Testis (tissue), 2 donors: Measurements from ENCODE around the gene THADA.

Source experiments
- POLR2A ChIP-seq: fragments of 450-650 bp; IDR thresholded peaks from one replicate; pipeline ENCODE4 v1.6.1; 2017; ENCODE audit warnings: antibody characterized with exemption, mild to moderate bottlenecking, moderate library complexity
- TF ChIP-seq, protein P1 (sequence below), 3 experiments: fragments of 450-650 bp in 2 of 3; fragments of 200-600 bp in 1 of 3; sonication (generic) in 1 of 3; IDR thresholded peaks; one replicate each; pipeline ENCODE4 v1.5.1; 2016 to 2019; ENCODE audit warnings: antibody characterized with exemption in 3 of 3, mild to moderate bottlenecking in 2 of 3, moderate library complexity in 1 of 3

DNA sequence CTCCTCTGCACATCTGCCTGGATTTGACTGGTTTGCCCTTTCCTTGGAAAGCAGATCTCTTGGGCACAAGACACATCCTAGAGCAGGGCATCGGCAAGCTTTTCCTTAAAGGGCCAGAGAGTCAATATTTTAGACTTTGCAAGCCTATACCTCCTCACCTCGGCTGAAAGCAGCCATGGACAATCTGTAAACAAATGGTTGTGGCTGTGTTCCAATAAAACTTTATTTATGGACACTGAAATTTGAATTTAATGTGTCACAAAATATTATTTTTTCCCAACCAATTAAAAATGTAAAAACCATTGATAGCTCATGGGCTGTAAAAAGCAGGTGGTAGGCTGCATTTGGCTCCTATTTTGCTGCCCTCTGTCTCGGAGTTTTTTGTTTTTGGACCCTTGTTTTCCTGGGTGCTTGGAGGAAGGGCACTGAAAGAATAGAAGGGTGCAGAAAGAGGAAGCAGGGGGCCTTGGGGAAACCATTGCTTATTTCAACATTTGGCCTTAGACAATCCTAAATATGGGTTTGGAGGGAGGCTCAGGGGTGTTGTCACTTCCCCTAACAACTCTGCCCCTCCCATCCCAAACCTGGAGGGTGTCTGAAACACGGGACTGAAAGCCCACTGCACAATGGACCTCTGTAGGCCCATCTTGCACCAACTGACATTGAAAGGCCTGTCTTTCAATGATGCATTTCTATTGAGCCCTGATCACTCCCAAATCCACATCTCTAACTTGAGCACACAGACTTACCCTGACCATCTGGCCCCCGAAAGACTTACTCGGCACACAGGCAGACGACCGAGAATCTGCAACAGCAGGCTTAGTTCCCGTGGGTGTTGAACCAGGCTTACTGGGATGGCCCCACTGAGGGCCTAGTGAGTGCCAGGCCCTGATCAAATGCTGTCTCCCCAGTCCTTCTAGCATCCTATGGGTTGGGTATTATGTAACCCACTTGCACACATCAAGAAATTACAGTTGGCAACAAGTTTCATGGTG, 362.3 kb downstream of the THADA start:
- no peak for TF ChIP-seq POLR2A
- TF ChIP-seq, protein P1, sequence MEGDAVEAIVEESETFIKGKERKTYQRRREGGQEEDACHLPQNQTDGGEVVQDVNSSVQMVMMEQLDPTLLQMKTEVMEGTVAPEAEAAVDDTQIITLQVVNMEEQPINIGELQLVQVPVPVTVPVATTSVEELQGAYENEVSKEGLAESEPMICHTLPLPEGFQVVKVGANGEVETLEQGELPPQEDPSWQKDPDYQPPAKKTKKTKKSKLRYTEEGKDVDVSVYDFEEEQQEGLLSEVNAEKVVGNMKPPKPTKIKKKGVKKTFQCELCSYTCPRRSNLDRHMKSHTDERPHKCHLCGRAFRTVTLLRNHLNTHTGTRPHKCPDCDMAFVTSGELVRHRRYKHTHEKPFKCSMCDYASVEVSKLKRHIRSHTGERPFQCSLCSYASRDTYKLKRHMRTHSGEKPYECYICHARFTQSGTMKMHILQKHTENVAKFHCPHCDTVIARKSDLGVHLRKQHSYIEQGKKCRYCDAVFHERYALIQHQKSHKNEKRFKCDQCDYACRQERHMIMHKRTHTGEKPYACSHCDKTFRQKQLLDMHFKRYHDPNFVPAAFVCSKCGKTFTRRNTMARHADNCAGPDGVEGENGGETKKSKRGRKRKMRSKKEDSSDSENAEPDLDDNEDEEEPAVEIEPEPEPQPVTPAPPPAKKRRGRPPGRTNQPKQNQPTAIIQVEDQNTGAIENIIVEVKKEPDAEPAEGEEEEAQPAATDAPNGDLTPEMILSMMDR (IDR thresholded peaks at IDR 0.05): no peak
